Upper lobe of left lung (tissue), 4 donors: ENCODE data around the gene MCAM.

ENCODE experiments used
- POLR2A ChIP-seq, 4 donors: fragments of 450-650 bp; IDR thresholded peaks; one replicate each; pipeline ENCODE4 v1.5.1; 2016 to 2017; ENCODE audit warnings: antibody characterized with exemption in 4 of 4, mild to moderate bottlenecking in 2 of 4
- TF ChIP-seq, protein P1 (sequence below), 6 experiments: fragments of 450-650 bp in 4 of 6; fragments of 200-600 bp in 2 of 6; sonication (generic) in 2 of 6; IDR thresholded peaks; one replicate each; pipeline ENCODE4 v1.5.1; 2016 to 2019; ENCODE audit warnings: antibody characterized with exemption in 6 of 6

DNA sequence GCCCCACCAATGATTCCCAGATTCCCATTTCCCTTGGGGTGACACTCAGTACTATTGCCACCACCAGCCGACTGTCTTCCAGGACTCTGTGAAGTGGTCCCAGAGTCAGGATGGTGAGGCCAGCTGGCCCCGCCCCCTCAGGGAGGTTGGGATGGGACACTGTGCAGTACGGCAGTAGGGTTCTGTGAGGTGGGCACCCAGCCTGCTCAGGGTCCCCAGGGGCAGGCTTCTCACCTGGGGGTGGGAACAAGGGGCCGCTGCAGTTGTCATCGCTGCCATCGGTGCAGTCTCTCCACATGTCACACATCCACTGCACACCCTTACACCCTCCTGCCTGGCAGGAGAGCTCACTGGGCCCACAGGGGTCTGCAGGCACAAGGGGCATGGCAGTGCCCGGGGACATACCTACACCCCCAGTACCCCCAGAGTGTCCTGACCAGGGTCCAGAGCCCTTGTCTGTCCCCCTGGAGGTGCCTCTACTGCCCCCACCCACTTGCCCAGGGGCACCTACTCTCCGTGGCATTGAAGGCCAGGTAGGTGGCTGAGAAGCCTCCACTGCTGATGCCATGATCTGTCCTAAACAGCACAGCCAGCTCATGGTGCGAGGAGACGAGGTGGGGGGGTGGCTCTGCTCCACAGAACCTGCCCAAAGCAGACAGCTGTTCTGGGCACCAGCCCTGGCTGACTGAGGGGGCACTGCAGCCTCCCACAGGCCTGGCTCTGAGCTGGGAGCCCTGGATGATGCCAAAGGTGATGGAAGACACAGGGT, 25.6 kb upstream of the MCAM start:
- TF ChIP-seq, protein P1, sequence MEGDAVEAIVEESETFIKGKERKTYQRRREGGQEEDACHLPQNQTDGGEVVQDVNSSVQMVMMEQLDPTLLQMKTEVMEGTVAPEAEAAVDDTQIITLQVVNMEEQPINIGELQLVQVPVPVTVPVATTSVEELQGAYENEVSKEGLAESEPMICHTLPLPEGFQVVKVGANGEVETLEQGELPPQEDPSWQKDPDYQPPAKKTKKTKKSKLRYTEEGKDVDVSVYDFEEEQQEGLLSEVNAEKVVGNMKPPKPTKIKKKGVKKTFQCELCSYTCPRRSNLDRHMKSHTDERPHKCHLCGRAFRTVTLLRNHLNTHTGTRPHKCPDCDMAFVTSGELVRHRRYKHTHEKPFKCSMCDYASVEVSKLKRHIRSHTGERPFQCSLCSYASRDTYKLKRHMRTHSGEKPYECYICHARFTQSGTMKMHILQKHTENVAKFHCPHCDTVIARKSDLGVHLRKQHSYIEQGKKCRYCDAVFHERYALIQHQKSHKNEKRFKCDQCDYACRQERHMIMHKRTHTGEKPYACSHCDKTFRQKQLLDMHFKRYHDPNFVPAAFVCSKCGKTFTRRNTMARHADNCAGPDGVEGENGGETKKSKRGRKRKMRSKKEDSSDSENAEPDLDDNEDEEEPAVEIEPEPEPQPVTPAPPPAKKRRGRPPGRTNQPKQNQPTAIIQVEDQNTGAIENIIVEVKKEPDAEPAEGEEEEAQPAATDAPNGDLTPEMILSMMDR (IDR thresholded peaks at IDR 0.05): no peak
- TF ChIP-seq POLR2A (IDR thresholded peaks at IDR 0.05): no peak
